H4 (cell line): Measurements from ENCODE around the gene TMEM116. TPM values are rescaled to one million over a fixed set of nuclear protein-coding genes. Genes with fewer than 3 reads are reported as not detected.
"Not testable (repeated sequence)": the region's sequence is repeated elsewhere in the genome, so short reads cannot be mapped to it uniquely, and the experiment has no call there.

Experiments
- DNase-seq: peaks from one replicate; pipeline ENCODE4 v3.0.0-alpha.2; 2015; ENCODE audit warnings: low spot score
- total RNA-seq: library from RNA; depleted of rRNA; stranded (reverse); fragments of >200 nt; shearing (Covaris generic); gene quantifications from 2 replicates; pipeline ENCODE4 v1.2.3, GENCODE V29; 2014

The TMEM116 gene
- total RNA-seq, 1 experiment from 2014 or later: 17.0 TPM

GRCh38 chr12:112009596-112009995 lies 3.4 kb downstream of the TMEM116 start:
- not testable (repeated sequence) for DNase-seq

GRCh38 chr12:112008918-112009317 lies 4.0 kb downstream of the TMEM116 start:
- no peak for DNase-seq

GRCh38 chr12:112007945-112008344 lies 5.0 kb downstream of the TMEM116 start:
- DNase-seq: no peak

- no peak for DNase-seq
Measured at GRCh38 chr12:112005419-112006395, 7.3 kb downstream of the TMEM116 start.

- no peak for DNase-seq
Measured at GRCh38 chr12:112004041-112004440, 8.9 kb downstream of the TMEM116 start.

GRCh38 chr12:112001576-112001975 lies 11.4 kb downstream of the TMEM116 start:
- no peak for DNase-seq

GRCh38 chr12:112000820-112001219 lies 12.1 kb downstream of the TMEM116 start:
- DNase-seq: no peak

- not testable (repeated sequence) for DNase-seq
Measured at GRCh38 chr12:111999129-111999528, 13.8 kb downstream of the TMEM116 start.

- no peak for DNase-seq
Measured at GRCh38 chr12:111998015-111998414, 14.9 kb downstream of the TMEM116 start.

GRCh38 chr12:111997300-111997699 lies 15.7 kb downstream of the TMEM116 start:
- DNase-seq: no peak

GRCh38 chr12:111995782-111996480 lies 17.0 kb downstream of the TMEM116 start:
- no peak for DNase-seq

GRCh38 chr12:111994211-111995111 lies 18.5 kb downstream of the TMEM116 start:
- not testable (repeated sequence) for DNase-seq

- no peak for DNase-seq
Measured at GRCh38 chr12:111993292-111994150, 19.4 kb downstream of the TMEM116 start.

GRCh38 chr12:111992464-111992863 lies 20.5 kb downstream of the TMEM116 start:
- no peak for DNase-seq

- no peak for DNase-seq
Measured at GRCh38 chr12:111991946-111992345, 21.0 kb downstream of the TMEM116 start.

- DNase-seq: no peak
Measured at GRCh38 chr12:111991535-111991934, 21.4 kb downstream of the TMEM116 start.

- DNase-seq: no peak
Measured at GRCh38 chr12:111984820-111985219, 28.1 kb downstream of the TMEM116 start.

GRCh38 chr12:111981987-111982386 lies 31.0 kb downstream of the TMEM116 start:
- DNase-seq: no peak

- no peak for DNase-seq
Measured at GRCh38 chr12:111980598-111980997, 32.4 kb downstream of the TMEM116 start.

- DNase-seq: no peak
Measured at GRCh38 chr12:111978545-111978944, 34.4 kb downstream of the TMEM116 start.

- no peak for DNase-seq
Measured at GRCh38 chr12:111976860-111977259, 36.1 kb downstream of the TMEM116 start.
